Transverse colon (tissue), 4 donors: ENCODE results near the gene KLHL17.

ENCODE experiments used
- EP300 ChIP-seq: sonication (generic); formaldehyde crosslinking; IDR thresholded peaks from one replicate; pipeline ENCODE4 v1.6.1; 2017; ENCODE audit warnings: antibody characterized with exemption, low read depth
- POLR2A ChIP-seq: fragments of 450-650 bp; IDR thresholded peaks from one replicate; pipeline ENCODE4 v1.6.1; 2016; ENCODE audit warnings: antibody characterized with exemption, mild to moderate bottlenecking, moderate library complexity
- POLR2AphosphoS5 ChIP-seq, 3 donors: sonication (generic); formaldehyde crosslinking; IDR thresholded peaks; one replicate each; pipeline ENCODE4 v1.6.1; 2016; ENCODE audit warnings: antibody characterized with exemption in 3 of 3
- TF ChIP-seq, protein P1 (sequence below), 5 experiments: fragments of 200-600 bp in 3 of 5; fragments of 450-650 bp in 2 of 5; sonication (generic) in 3 of 5; IDR thresholded peaks; 1 replicate in 2 of 5; 2 replicates in 3 of 5; pipeline ENCODE4 v1.5.1; 2016 to 2017; ENCODE audit warnings: antibody characterized with exemption in 5 of 5, inconsistent platforms in 3 of 5, mild to moderate bottlenecking in 2 of 5, moderate library complexity in 1 of 5

DNA sequence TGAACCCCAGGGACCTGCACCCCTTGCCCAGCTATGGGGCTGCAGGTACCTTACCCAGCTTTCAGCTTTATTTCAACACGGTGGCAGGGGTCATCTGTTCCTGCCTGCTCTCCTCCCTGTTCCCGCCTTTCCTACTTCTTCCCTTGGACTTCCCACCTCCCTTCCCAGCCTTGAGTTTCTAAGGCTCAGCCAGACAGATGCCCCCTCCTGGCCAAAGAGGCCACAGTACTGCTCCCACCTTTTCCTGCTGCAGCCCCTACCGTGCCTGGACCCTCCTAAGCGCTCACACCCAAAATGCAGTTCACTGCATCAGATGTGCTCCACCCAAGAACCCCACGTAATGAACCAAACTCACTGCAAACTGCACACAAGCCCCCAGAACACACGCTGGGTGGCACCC is 9.0 kb upstream of the KLHL17 start:
- TF ChIP-seq POLR2AphosphoS5 (IDR thresholded peaks at IDR 0.05), result no peak
- no peak for TF ChIP-seq POLR2A
- TF ChIP-seq, protein P1, sequence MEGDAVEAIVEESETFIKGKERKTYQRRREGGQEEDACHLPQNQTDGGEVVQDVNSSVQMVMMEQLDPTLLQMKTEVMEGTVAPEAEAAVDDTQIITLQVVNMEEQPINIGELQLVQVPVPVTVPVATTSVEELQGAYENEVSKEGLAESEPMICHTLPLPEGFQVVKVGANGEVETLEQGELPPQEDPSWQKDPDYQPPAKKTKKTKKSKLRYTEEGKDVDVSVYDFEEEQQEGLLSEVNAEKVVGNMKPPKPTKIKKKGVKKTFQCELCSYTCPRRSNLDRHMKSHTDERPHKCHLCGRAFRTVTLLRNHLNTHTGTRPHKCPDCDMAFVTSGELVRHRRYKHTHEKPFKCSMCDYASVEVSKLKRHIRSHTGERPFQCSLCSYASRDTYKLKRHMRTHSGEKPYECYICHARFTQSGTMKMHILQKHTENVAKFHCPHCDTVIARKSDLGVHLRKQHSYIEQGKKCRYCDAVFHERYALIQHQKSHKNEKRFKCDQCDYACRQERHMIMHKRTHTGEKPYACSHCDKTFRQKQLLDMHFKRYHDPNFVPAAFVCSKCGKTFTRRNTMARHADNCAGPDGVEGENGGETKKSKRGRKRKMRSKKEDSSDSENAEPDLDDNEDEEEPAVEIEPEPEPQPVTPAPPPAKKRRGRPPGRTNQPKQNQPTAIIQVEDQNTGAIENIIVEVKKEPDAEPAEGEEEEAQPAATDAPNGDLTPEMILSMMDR (IDR thresholded peaks at IDR 0.05), result no peak
- TF ChIP-seq EP300, result no peak
